Tibial artery (tissue), 4 donors: ENCODE measurements around the gene XCL1.
"Not testable (repeated sequence)": the region's sequence is repeated elsewhere in the genome, so short reads cannot be mapped to it uniquely, and the experiment has no call there.

Experiments
- DNase-seq, 2 donors: peaks; one replicate each; pipeline ENCODE4 v3.0.0-alpha.2; 2019
- H3K27ac ChIP-seq, 2 donors: fragments of 200-600 bp; sonication (generic) in 1 of 2; 1 replicate in 1 of 2; 2 replicates in 1 of 2; pipeline ENCODE4 v1.5.1; 2018 to 2019; ENCODE audit warnings: mild to moderate bottlenecking in 1 of 2
- H3K27me3 ChIP-seq, 2 donors: fragments of 200-600 bp; sonication (generic) in 1 of 2; one replicate each; pipeline versions ENCODE4 v1.5.1 to v1.6.0; 2016 to 2019
- H3K36me3 ChIP-seq, 3 donors: fragments of 200-600 bp; sonication (generic) in 2 of 3; one replicate each; pipeline ENCODE4 v1.5.1; 2016 to 2019; ENCODE audit warnings: mild to moderate bottlenecking in 2 of 3
- H3K4me1 ChIP-seq, 4 donors: fragments of 200-600 bp; sonication (generic) in 2 of 4; 1 replicate in 3 of 4; 2 replicates in 1 of 4; pipeline ENCODE4 v1.5.1; 2016 to 2019
- H3K4me3 ChIP-seq, 2 donors: fragments of 200-600 bp; sonication (generic) in 1 of 2; 1 replicate in 1 of 2; 2 replicates in 1 of 2; pipeline ENCODE4 v1.5.1; 2018 to 2019; ENCODE audit warnings: mild to moderate bottlenecking in 2 of 2
- H3K9me3 ChIP-seq, 3 donors: fragments of 200-600 bp; sonication (generic) in 1 of 3; one replicate each; pipeline ENCODE4 v1.5.1; 2016 to 2019
- intact Hi-C: fragments of 100-400 bp; cut with DNase I; formaldehyde crosslinking; loops from one replicate; pipeline ENCODE4 v1.15.0; 2023; ENCODE audit warnings: low total_unique reads
- TF ChIP-seq, protein P1 (sequence below), 2 experiments: fragments of 200-600 bp in 1 of 2; fragments of 450-650 bp in 1 of 2; IDR thresholded peaks; one replicate each; pipeline ENCODE4 v1.5.1; 2017 to 2019; ENCODE audit warnings: antibody characterized with exemption in 2 of 2, mild to moderate bottlenecking in 1 of 2, moderate library complexity in 1 of 2

XCL1 gene

DNA sequence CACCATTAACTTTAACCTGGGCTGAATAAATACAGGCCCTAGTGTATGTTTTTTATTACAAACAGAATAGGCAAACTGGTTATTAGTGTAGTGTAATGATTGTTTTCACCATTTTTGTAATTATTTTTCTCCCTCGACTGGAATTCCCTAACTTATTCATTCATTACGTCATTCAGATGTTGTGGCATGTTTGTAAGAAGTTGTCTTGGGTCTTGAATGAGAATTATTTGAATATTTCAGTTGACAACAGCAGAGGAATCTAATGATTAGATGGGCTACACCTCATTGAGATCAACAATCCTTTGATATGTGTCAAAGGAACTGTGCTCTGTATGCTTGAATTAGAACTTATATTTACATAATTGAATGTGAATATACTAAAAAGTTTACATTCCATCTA, 12.8 kb downstream of the XCL1 start:
- no peak overlapping the region for H3K27ac ChIP-seq
- peaks cover 0 to 14% (median 3%) of the 10 kb centered on the region in 4 donors for H3K4me1 ChIP-seq
- no peak overlapping the region for H3K4me3 ChIP-seq
- TF ChIP-seq, protein P1, sequence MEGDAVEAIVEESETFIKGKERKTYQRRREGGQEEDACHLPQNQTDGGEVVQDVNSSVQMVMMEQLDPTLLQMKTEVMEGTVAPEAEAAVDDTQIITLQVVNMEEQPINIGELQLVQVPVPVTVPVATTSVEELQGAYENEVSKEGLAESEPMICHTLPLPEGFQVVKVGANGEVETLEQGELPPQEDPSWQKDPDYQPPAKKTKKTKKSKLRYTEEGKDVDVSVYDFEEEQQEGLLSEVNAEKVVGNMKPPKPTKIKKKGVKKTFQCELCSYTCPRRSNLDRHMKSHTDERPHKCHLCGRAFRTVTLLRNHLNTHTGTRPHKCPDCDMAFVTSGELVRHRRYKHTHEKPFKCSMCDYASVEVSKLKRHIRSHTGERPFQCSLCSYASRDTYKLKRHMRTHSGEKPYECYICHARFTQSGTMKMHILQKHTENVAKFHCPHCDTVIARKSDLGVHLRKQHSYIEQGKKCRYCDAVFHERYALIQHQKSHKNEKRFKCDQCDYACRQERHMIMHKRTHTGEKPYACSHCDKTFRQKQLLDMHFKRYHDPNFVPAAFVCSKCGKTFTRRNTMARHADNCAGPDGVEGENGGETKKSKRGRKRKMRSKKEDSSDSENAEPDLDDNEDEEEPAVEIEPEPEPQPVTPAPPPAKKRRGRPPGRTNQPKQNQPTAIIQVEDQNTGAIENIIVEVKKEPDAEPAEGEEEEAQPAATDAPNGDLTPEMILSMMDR (IDR thresholded peaks at IDR 0.05), result no peak
- intact Hi-C loops, result no loop called here
- H3K9me3 ChIP-seq, result no peaks in the 10 kb centered on the region
- no peaks in the 10 kb centered on the region for H3K27me3 ChIP-seq
- no peaks in the 10 kb centered on the region for H3K36me3 ChIP-seq
- DNase-seq, result no peak

DNA sequence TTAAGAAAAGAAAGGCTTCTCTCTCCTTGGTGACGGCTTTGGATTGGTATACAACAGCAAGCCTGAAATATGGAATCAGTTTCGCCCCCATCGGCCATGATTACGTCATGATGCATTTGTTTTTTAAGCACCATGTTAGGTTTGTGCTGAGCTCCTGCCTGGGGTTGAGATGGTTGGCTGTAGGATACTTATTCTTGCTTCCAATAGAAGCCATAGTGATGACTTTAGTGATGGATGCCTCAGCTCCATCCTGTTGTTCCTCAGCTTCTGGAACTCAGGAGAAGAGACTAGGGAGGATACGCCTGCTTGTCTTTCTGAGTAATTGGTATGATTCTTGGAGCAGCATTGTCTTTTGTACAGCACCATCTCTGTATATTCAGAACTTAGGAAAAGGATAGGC, 14.7 kb downstream of the XCL1 start:
- Histone ChIP-seq H3K27ac (no peak overlapping the region), H3K9me3 (no peaks in the 10 kb centered on the region), H3K36me3 (no peaks in the 10 kb centered on the region), H3K4me3 (no peak overlapping the region), H3K4me1 (no peaks in the 10 kb centered on the region), H3K27me3 (peaks cover 0 to 4% of the 10 kb centered on the region in 2 donors)
- no peak for DNase-seq
- intact Hi-C loops, result no loop called here
- TF ChIP-seq, protein P1 (IDR thresholded peaks at IDR 0.05), result no peak

DNA sequence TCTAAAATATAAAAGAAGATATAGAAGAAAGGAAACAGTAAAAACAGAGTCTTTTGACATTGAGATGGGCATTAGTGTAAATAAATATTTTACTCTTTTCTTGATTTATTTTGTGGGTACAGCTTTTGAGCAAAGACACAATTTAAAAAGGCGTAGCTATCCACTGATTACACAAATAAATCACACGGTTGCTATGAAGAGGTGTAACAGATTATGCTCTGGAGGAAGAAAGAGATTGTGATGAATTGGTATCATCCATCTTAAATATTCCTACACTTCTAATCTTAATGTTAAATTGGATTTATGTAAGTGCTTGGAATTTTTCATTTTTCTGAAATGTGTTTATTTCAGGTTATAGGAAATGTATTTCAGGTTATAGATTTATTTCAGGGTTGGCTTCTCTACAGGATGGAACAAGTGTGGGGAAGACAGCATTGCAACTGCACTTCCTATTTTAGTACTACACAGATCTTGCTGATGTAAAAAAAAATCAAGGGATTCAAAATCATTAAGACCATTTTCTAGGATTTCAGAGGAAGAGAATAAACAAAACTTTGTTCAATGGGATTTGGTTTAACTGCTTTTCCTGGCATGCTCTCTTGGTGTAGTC, 15.3 kb downstream of the XCL1 start:
- Histone ChIP-seq H3K4me1 (no peaks in the 10 kb centered on the region), H3K27ac (no peak overlapping the region), H3K4me3 (no peak overlapping the region), H3K9me3 (peaks cover 0 to 4% (median 0%) of the 10 kb centered on the region in 3 donors), H3K27me3 (peaks cover 0 to 4% of the 10 kb centered on the region in 2 donors), H3K36me3 (no peaks in the 10 kb centered on the region)
- no peak for DNase-seq
- intact Hi-C loops, result no loop called here
- TF ChIP-seq, protein P1 (IDR thresholded peaks at IDR 0.05), result no peak

DNA sequence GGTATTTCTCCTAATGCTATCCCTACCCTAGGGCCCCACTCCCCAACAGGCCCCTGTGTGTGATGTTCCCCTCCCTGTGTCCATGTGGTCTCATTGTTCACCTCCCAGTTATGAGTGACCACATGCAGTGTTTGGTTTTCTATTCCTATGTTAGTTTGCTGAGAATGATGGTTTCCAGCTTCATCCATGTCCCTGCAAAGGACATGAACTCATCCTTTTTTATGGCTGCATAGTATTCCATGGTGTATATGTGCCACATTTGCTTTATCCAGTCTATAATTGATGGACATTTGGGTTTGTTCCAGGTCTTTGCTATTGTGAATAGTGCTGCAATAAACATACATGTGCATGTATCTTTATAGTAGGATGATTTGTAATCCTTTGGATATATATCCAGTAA, 19.0 kb downstream of the XCL1 start:
- intact Hi-C loops, H3K4me3 ChIP-seq, H3K27me3 ChIP-seq, DNase-seq, H3K27ac ChIP-seq, H3K9me3 ChIP-seq, H3K4me1 ChIP-seq, H3K36me3 ChIP-seq: not testable (repeated sequence)

DNA sequence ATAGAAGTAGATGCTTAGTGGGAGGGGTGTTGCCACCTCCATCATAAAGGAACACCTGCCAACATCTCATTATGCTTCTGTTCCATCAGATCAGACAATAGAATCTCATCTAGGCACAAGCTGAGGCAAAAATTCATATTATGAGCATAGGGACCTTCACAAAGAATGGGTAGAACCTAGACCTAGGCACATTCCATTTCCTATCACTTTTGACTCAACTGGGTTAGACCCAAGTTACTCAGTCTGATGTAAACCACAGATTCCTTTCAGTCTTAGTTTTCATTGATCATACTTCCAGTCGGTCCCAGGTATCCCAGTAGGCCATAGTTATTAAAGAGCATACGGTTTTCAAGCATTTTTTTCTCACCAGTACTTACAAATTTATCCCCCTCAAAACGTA, 21.7 kb downstream of the XCL1 start:
- intact Hi-C loops, result no loop called here
- TF ChIP-seq, protein P1 (IDR thresholded peaks at IDR 0.05), result no peak

DNA sequence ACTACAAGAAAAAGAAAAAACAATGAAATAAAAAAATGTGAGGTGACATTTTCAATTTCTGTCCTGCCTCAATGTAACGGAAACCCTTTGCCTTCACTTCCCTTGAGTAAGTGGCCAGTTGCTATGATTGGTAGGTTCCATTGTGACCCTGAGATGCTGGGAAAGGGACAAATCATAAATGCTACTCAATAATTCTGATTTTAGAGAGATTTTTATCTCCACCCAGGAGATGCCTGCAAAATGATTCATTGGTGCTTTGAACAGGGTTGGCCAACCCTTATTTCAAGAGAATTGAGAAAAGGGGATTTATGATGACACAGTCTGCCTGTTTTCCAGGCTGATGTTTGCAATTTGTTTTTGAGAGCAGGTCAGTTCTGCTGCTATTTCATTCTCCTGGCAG, 22.5 kb downstream of the XCL1 start:
- intact Hi-C loops, result no loop called here
- Histone ChIP-seq H3K36me3 (no peaks in the 10 kb centered on the region), H3K9me3 (peaks cover 0 to 4% (median 0%) of the 10 kb centered on the region in 3 donors)

More for the DNA sequence above, 21.7 kb downstream of the XCL1 start:
- DNase-seq, result no peak
- H3K4me1 ChIP-seq, result no peaks in the 10 kb centered on the region
- H3K4me3 ChIP-seq, result no peak overlapping the region
- H3K27me3 ChIP-seq, result peaks cover 0 to 9% of the 10 kb centered on the region in 2 donors
- H3K36me3 ChIP-seq, result no peaks in the 10 kb centered on the region
- H3K9me3 ChIP-seq, result peaks cover 0 to 4% (median 0%) of the 10 kb centered on the region in 3 donors
- no peak overlapping the region for H3K27ac ChIP-seq

More for the DNA sequence above, 22.5 kb downstream of the XCL1 start:
- TF ChIP-seq, protein P1 (IDR thresholded peaks at IDR 0.05), result no peak
- DNase-seq, result no peak
- Histone ChIP-seq H3K4me1 (no peaks in the 10 kb centered on the region), H3K27ac (no peak overlapping the region), H3K4me3 (no peak overlapping the region), H3K27me3 (peaks cover 0 to 12% of the 10 kb centered on the region in 2 donors)
